PC-3 (cell line): ENCODE data around the gene SERPINB3.
"Not testable (repeated sequence)": the region's sequence is repeated elsewhere in the genome, so short reads cannot be mapped to it uniquely, and the experiment has no call there.

Experiments
- EZH2 ChIP-seq: fragments of 300-600 bp; sonication (generic); IDR thresholded peaks from one replicate; pipeline ENCODE4 v1.6.1; 2017; ENCODE audit warnings: antibody characterized with exemption, mild to moderate bottlenecking, low read length; ENCODE audit not compliant: unreplicated experiment
- TF ChIP-seq, protein P1 (sequence below): fragments of 300-600 bp; sonication (generic); conservative IDR thresholded peaks from 2 replicates; pipeline ENCODE4 v1.5.1; 2017; ENCODE audit warnings: antibody characterized with exemption, low read depth, mild to moderate bottlenecking, low read length

DNA sequence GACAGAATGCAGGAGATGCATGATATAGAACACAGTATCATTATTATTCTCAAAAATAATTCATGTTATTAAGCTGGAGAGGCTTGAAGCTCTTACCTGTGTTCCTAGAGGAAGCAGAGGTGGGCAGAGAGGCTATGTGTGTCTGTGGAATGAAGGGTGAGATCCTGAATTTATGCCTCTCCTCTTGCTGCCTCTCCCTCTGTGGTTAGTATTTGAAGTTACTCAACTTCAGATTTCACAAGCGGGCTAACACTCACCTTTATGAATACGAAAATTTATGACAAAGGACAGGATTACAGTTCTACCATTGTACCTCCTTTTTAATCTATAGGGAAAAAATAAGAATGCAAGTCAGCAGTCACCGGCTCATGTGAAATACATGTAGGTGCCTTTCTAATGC lies at the start of gene SERPINB3:
- TF ChIP-seq, protein P1, sequence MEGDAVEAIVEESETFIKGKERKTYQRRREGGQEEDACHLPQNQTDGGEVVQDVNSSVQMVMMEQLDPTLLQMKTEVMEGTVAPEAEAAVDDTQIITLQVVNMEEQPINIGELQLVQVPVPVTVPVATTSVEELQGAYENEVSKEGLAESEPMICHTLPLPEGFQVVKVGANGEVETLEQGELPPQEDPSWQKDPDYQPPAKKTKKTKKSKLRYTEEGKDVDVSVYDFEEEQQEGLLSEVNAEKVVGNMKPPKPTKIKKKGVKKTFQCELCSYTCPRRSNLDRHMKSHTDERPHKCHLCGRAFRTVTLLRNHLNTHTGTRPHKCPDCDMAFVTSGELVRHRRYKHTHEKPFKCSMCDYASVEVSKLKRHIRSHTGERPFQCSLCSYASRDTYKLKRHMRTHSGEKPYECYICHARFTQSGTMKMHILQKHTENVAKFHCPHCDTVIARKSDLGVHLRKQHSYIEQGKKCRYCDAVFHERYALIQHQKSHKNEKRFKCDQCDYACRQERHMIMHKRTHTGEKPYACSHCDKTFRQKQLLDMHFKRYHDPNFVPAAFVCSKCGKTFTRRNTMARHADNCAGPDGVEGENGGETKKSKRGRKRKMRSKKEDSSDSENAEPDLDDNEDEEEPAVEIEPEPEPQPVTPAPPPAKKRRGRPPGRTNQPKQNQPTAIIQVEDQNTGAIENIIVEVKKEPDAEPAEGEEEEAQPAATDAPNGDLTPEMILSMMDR: not testable (repeated sequence)
- TF ChIP-seq EZH2: not testable (repeated sequence)
